DND-41 (cell line): ENCODE measurements around the gene GLYR1.

ENCODE experiments used
- ATAC-seq: fragments of 200-7000 bp; cut with Tn5 transposase; 3 replicates; pipeline ENCODE4 v1.9.1; 2021; ENCODE audit warnings: low read depth; ENCODE audit not compliant: insufficient read depth
- DNase-seq: peaks from one replicate; pipeline ENCODE4 v3.0.0-alpha.2; 2020
- H2AFZ ChIP-seq: 2 replicates; pipeline ENCODE4 v1.6.0; 2012; ENCODE audit warnings: low read depth, low read length
- H3K27ac ChIP-seq: 2 replicates; pipeline ENCODE4 v1.5.1; 2012; ENCODE audit warnings: low read length, inconsistent platforms
- H3K27me3 ChIP-seq: fragments of 200-600 bp; sonication (generic); 2 replicates; pipeline ENCODE4 v1.6.0; 2012; ENCODE audit warnings: low read length, mild to moderate bottlenecking, inconsistent platforms; ENCODE audit not compliant: insufficient read depth, poor library complexity
- H3K36me3 ChIP-seq: 2 replicates; pipeline ENCODE4 v1.5.1; 2012; ENCODE audit warnings: low read length, inconsistent platforms; ENCODE audit not compliant: insufficient read depth
- H3K4me1 ChIP-seq: 2 replicates; pipeline ENCODE4 v1.5.1; 2012; ENCODE audit warnings: mild to moderate bottlenecking, low read length; ENCODE audit not compliant: insufficient read depth
- H3K4me2 ChIP-seq: 2 replicates; pipeline ENCODE4 v1.6.0; 2012; ENCODE audit warnings: mild to moderate bottlenecking, moderate library complexity, low read length, inconsistent platforms; ENCODE audit not compliant: insufficient read depth
- H3K4me3 ChIP-seq, 2 experiments: fragments of 200-600 bp in 1 of 2; shearing (Covaris generic) in 1 of 2; 2 replicates each; pipeline ENCODE4 v1.5.1; 2012 to 2016; ENCODE audit warnings: inconsistent platforms in 2 of 2, low read length in 2 of 2, mild to moderate bottlenecking in 2 of 2, low read depth in 1 of 2, moderate library complexity in 1 of 2
- H3K79me2 ChIP-seq: 2 replicates; pipeline ENCODE4 v1.6.0; 2012; ENCODE audit warnings: low read length, inconsistent platforms; ENCODE audit not compliant: insufficient read depth
- H3K9ac ChIP-seq: 2 replicates; pipeline ENCODE4 v1.6.0; 2012; ENCODE audit warnings: low read depth, mild to moderate bottlenecking, inconsistent platforms, low read length, moderate library complexity
- H3K9me3 ChIP-seq: 2 replicates; pipeline ENCODE4 v1.5.1; 2012; ENCODE audit warnings: low read length, moderate library complexity, mild to moderate bottlenecking, inconsistent platforms; ENCODE audit not compliant: insufficient read depth, severe bottlenecking
- H4K20me1 ChIP-seq: 2 replicates; pipeline ENCODE4 v1.6.0; 2012; ENCODE audit warnings: low read length; ENCODE audit not compliant: insufficient read depth
- CTCF ChIP-seq: IDR thresholded peaks from 2 replicates; pipeline ENCODE4 v1.5.1; 2012; ENCODE audit warnings: borderline replicate concordance, low read length, moderate library complexity, mild to moderate bottlenecking; ENCODE audit not compliant: poor library complexity, severe bottlenecking; ENCODE audit errors: extremely low read depth
- EZH2 ChIP-seq: IDR thresholded peaks from 3 replicates; pipeline ENCODE4 v1.6.1; 2012; ENCODE audit warnings: borderline replicate concordance, low read depth, mild to moderate bottlenecking, moderate library complexity, low read length, inconsistent platforms; ENCODE audit not compliant: severe bottlenecking

Gene GLYR1

GRCh38 chr16:4833584-4833983, 13.5 kb downstream of the GLYR1 start:
- TF ChIP-seq EZH2 (no peak), CTCF (no peak)
- 0 out of 2 replicates have a peak, but pooled peaks cover 13% of the 10 kb centered on the region for H3K79me2 ChIP-seq
- peaks cover 89% of the 10 kb centered on the region for H3K36me3 ChIP-seq

GRCh38 chr16:4832698-4833343, 14.3 kb downstream of the GLYR1 start:
- TF ChIP-seq CTCF (no peak), EZH2 (no peak)
- Histone ChIP-seq H3K9me3 (no peaks in the 10 kb centered on the region), H3K36me3 (peaks cover 85% of the 10 kb centered on the region), H3K4me1 (no peaks in the 10 kb centered on the region), H3K27me3 (no peaks in the 10 kb centered on the region), H3K4me2 (no peak overlapping the region), H3K9ac (no peak overlapping the region), H3K4me3 (no peak overlapping the region), H4K20me1 (peaks cover 8% of the 10 kb centered on the region; the same call in 1 of the 2 replicates), H3K27ac (no peak overlapping the region), H2AFZ (no peak overlapping the region), H3K79me2 (0 out of 2 replicates have a peak, but pooled peaks cover 13% of the 10 kb centered on the region)
- DNase-seq (no peak), ATAC-seq (no peak)

More at GRCh38 chr16:4833584-4833983, 13.5 kb downstream of the GLYR1 start:
- no peak overlapping the region for H3K9ac ChIP-seq
- no peaks in the 10 kb centered on the region for H3K4me1 ChIP-seq
- no peak overlapping the region for H2AFZ ChIP-seq
- H3K9me3 ChIP-seq, result no peaks in the 10 kb centered on the region
- H3K4me3 ChIP-seq, result no peak overlapping the region
- H4K20me1 ChIP-seq, result peaks cover 8% of the 10 kb centered on the region; the same call in 1 of the 2 replicates
- no peak overlapping the region for H3K4me2 ChIP-seq
- no peaks in the 10 kb centered on the region for H3K27me3 ChIP-seq
- ATAC-seq (no peak), DNase-seq (no peak)
- no peak overlapping the region for H3K27ac ChIP-seq

- Histone ChIP-seq H3K36me3 (peaks cover 85% of the 10 kb centered on the region), H3K4me1 (no peaks in the 10 kb centered on the region), H3K9me3 (no peaks in the 10 kb centered on the region), H3K27me3 (no peaks in the 10 kb centered on the region), H2AFZ (no peak overlapping the region), H3K4me3 (no peak overlapping the region), H3K79me2 (0 out of 2 replicates have a peak, but pooled peaks cover 6% of the 10 kb centered on the region), H4K20me1 (peaks cover 8% of the 10 kb centered on the region; the same call in 1 of the 2 replicates), H3K4me2 (no peak overlapping the region), H3K9ac (no peak overlapping the region), H3K27ac (no peak overlapping the region)
- ATAC-seq (no peak), DNase-seq (no peak)
- TF ChIP-seq EZH2 (no peak), CTCF (no peak)
These were observed 15.5 kb downstream of the GLYR1 start for GRCh38 chr16:4831616-4832015.
